H1 (cell line): Measurements from ENCODE around the gene NLRP3. TPM values are rescaled to one million over a fixed set of nuclear protein-coding genes. Genes with fewer than 3 reads are reported as not detected.

Experiments used
- CTCF ChIA-PET: fragments of 300-600 bp; sonication (Branson Sonifier 250); formaldehyde crosslinking; loops from one replicate; lab custom pipeline; 2021; ENCODE audit not compliant: partially characterized antibody; lab: Charles Lee
- POLR2A ChIA-PET: fragments of 300-600 bp; sonication (Branson Sonifier 250); formaldehyde crosslinking; loops from one replicate; lab custom pipeline; 2021; ENCODE audit warnings: inconsistent platforms; ENCODE audit not compliant: partially characterized antibody; lab: Charles Lee
- DNase-seq, 2 experiments: peaks; one replicate each; pipeline versions ENCODE4 v3.0.0 to v3.0.0-alpha.2; 2010 to 2022; ENCODE audit warnings: low spot score in 2 of 2, low read depth in 1 of 2, mixed read lengths in 1 of 2
- FAIRE-seq: peaks from 2 replicates; lab custom pipeline; 2011; peaks lifted over from hg19 to GRCh38; lab: Jason Lieb, UNC
- H2AFZ ChIP-seq: 2 replicates; pipeline ENCODE4 v1.8.1; 2012; ENCODE audit warnings: low read length, inconsistent platforms
- H2AK5ac ChIP-seq: 2 replicates; pipeline ENCODE4 v1.6.1; 2013; ENCODE audit warnings: low read depth, low read length
- H2BK120ac ChIP-seq: replicated peaks from 2 replicates; pipeline ENCODE3; 2013; ENCODE audit warnings: low read depth, low read length, inconsistent platforms
- H2BK12ac ChIP-seq: 2 replicates; pipeline ENCODE4 v1.6.1; 2013; ENCODE audit warnings: low read depth, low read length
- H2BK15ac ChIP-seq: 2 replicates; pipeline ENCODE4 v1.6.1; 2013; ENCODE audit warnings: low read length
- H2BK20ac ChIP-seq: 2 replicates; pipeline ENCODE4 v1.6.1; 2013; ENCODE audit warnings: low read length
- H2BK5ac ChIP-seq: 2 replicates; pipeline ENCODE4 v1.6.1; 2013; ENCODE audit warnings: low read depth, low read length
- H3K14ac ChIP-seq: 2 replicates; pipeline ENCODE4 v1.6.1; 2013; ENCODE audit warnings: inconsistent platforms; ENCODE audit not compliant: insufficient read length
- H3K18ac ChIP-seq: 2 replicates; pipeline ENCODE4 v1.6.1; 2013; ENCODE audit warnings: low read length; ENCODE audit errors: extremely low read depth
- H3K23ac ChIP-seq: 2 replicates; pipeline ENCODE4 v1.6.1; 2013; ENCODE audit warnings: inconsistent platforms; ENCODE audit not compliant: insufficient read length
- H3K23me2 ChIP-seq: 2 replicates; pipeline ENCODE4 v1.6.1; 2013; ENCODE audit warnings: low read depth, low read length
- H3K27ac ChIP-seq: 2 replicates; pipeline ENCODE4 v1.6.1; 2011; ENCODE audit warnings: low read depth, low read length, inconsistent platforms
- H3K27me3 ChIP-seq, 4 experiments: replicated peaks in 1 of 4; 1 replicate in 1 of 4; 2 replicates in 3 of 4; pipeline versions ENCODE4 v1.6.1 to v1.8.1; 2011 to 2013; ENCODE audit warnings: low read length in 3 of 4, mild to moderate bottlenecking in 3 of 4, inconsistent platforms in 2 of 4, mixed read lengths in 2 of 4, moderate library complexity in 1 of 4; ENCODE audit not compliant: control insufficient read depth in 3 of 4, insufficient read depth in 3 of 4; ENCODE audit errors: extremely low read depth in 1 of 4
- H3K36me3 ChIP-seq, 4 experiments: 2 replicates each; pipeline versions ENCODE4 v1.6.1 to v1.8.1; 2011 to 2013; ENCODE audit warnings: mild to moderate bottlenecking in 4 of 4, low read length in 3 of 4, moderate library complexity in 2 of 4, control low read depth in 1 of 4, inconsistent platforms in 1 of 4; ENCODE audit not compliant: insufficient read depth in 4 of 4, control insufficient read depth in 2 of 4
- H3K4ac ChIP-seq: replicated peaks from 2 replicates; pipeline ENCODE3; 2013; ENCODE audit warnings: low read length, low read depth, mixed read lengths, inconsistent platforms; ENCODE audit not compliant: insufficient read length
- H3K4me1 ChIP-seq, 4 experiments: replicated peaks in 1 of 4; 1 replicate in 1 of 4; 2 replicates in 3 of 4; pipeline versions ENCODE4 v1.6.1 to v1.8.1; 2011 to 2013; ENCODE audit warnings: low read length in 3 of 4, inconsistent platforms in 2 of 4, mixed read lengths in 1 of 4; ENCODE audit not compliant: insufficient read depth in 4 of 4, control insufficient read depth in 3 of 4
- H3K4me2 ChIP-seq, 2 experiments: 2 replicates each; pipeline versions ENCODE4 v1.6.1 to v1.8.1; 2011 to 2013; ENCODE audit warnings: low read depth in 2 of 2, low read length in 2 of 2, control low read depth in 1 of 2, inconsistent platforms in 1 of 2, mild to moderate bottlenecking in 1 of 2; ENCODE audit not compliant: insufficient read depth in 1 of 2
- H3K4me3 ChIP-seq, 4 experiments: fragments of 200-600, 300-600 bp in 1 of 4; sonication (generic), shearing (Covaris generic), sonication (Bioruptor Twin) in 1 of 4; 2 replicates each; pipeline versions ENCODE4 v1.5.1 to v1.8.1; 2011 to 2016; ENCODE audit warnings: low read length in 4 of 4, low read depth in 3 of 4, control low read depth in 2 of 4, inconsistent platforms in 2 of 4, mild to moderate bottlenecking in 2 of 4, mixed read lengths in 1 of 4, moderate library complexity in 1 of 4; ENCODE audit not compliant: insufficient read depth in 2 of 4; ENCODE audit errors: extremely low read depth in 1 of 4
- H3K56ac ChIP-seq: replicated peaks from 2 replicates; pipeline ENCODE3; 2013; ENCODE audit warnings: low read depth, mild to moderate bottlenecking, mixed read lengths, low read length, inconsistent platforms; ENCODE audit not compliant: insufficient read length
- H3K79me1 ChIP-seq: 2 replicates; pipeline ENCODE4 v1.6.1; 2013; ENCODE audit warnings: low read depth, low read length, control low read depth
- H3K79me2 ChIP-seq, 2 experiments: 2 replicates each; pipeline versions ENCODE4 v1.6.1 to v1.8.1; 2012 to 2013; ENCODE audit warnings: low read length in 2 of 2, mild to moderate bottlenecking in 2 of 2, inconsistent platforms in 1 of 2; ENCODE audit not compliant: insufficient read depth in 2 of 2, control insufficient read depth in 1 of 2
- H3K9ac ChIP-seq, 4 experiments: replicated peaks in 1 of 4; 1 replicate in 1 of 4; 2 replicates in 3 of 4; pipeline versions ENCODE4 v1.6.1 to v1.8.1; 2011 to 2013; ENCODE audit warnings: low read depth in 3 of 4, low read length in 3 of 4, control low read depth in 2 of 4, mild to moderate bottlenecking in 2 of 4, moderate library complexity in 2 of 4, inconsistent platforms in 1 of 4; ENCODE audit errors: extremely low read depth in 1 of 4
- H3K9me3 ChIP-seq, 2 experiments: 2 replicates each; pipeline versions ENCODE4 v1.6.1 to v1.8.1; 2012 to 2013; ENCODE audit warnings: mild to moderate bottlenecking in 2 of 2, moderate library complexity in 2 of 2, control low read depth in 1 of 2, inconsistent platforms in 1 of 2, low read depth in 1 of 2, low read length in 1 of 2, mixed read lengths in 1 of 2; ENCODE audit not compliant: insufficient read depth in 2 of 2
- H4K20me1 ChIP-seq, 2 experiments: replicated peaks in 1 of 2; 2 replicates each; pipeline versions ENCODE3 to v1.8.1; 2011 to 2013; ENCODE audit warnings: inconsistent platforms in 2 of 2, low read length in 2 of 2, mild to moderate bottlenecking in 1 of 2; ENCODE audit not compliant: insufficient read depth in 2 of 2, control insufficient read depth in 1 of 2
- H4K5ac ChIP-seq: 2 replicates; pipeline ENCODE4 v1.6.1; 2013; ENCODE audit warnings: low read length, low read depth, mixed read lengths, inconsistent platforms; ENCODE audit not compliant: insufficient read length
- H4K8ac ChIP-seq: 2 replicates; pipeline ENCODE4 v1.8.0; 2013; ENCODE audit warnings: mild to moderate bottlenecking, moderate library complexity, low read length, inconsistent platforms; ENCODE audit not compliant: insufficient read depth; ENCODE audit errors: extremely low read depth
- H4K91ac ChIP-seq: replicated peaks from 2 replicates; pipeline ENCODE3; 2013; ENCODE audit warnings: low read length, mixed read lengths, inconsistent platforms; ENCODE audit not compliant: insufficient read length
- ATF2 ChIP-seq: IDR thresholded peaks from 2 replicates; pipeline ENCODE4 v1.6.1; 2012; ENCODE audit warnings: low read length, inconsistent platforms
- ATF3 ChIP-seq: IDR thresholded peaks from 2 replicates; pipeline ENCODE4 v1.6.1; 2011; ENCODE audit warnings: low read depth, mild to moderate bottlenecking, low read length; ENCODE audit not compliant: insufficient read depth
- CBX5 ChIP-seq: fragments of 300-800, 300-1000 bp; sonication (generic); IDR thresholded peaks from 2 replicates; pipeline ENCODE4 v1.7.1; 2016; ENCODE audit warnings: antibody characterized with exemption, low read length, low read depth
- CTBP2 ChIP-seq: IDR thresholded peaks from 2 replicates; pipeline ENCODE4 v1.7.0; 2011; ENCODE audit warnings: borderline replicate concordance, mild to moderate bottlenecking, moderate library complexity, mixed read lengths, low read length; ENCODE audit not compliant: insufficient read depth, insufficient read length
- CTCF ChIP-seq, 3 experiments: IDR thresholded peaks; 1 replicate in 2 of 3; 2 replicates in 1 of 3; pipeline versions ENCODE4 v1.5.1 to v1.6.1; 2011; ENCODE audit warnings: low read length in 3 of 3, mild to moderate bottlenecking in 3 of 3, inconsistent platforms in 2 of 3, low read depth in 1 of 3, moderate library complexity in 1 of 3; ENCODE audit not compliant: insufficient read depth in 1 of 3; ENCODE audit errors: control extremely low read depth in 1 of 3
- JUN ChIP-seq: IDR thresholded peaks from 2 replicates; pipeline ENCODE4 v1.6.1; 2011; ENCODE audit warnings: low read depth, mild to moderate bottlenecking, improper control_type of control experiment, low read length
- NRF1 ChIP-seq: IDR thresholded peaks from 2 replicates; pipeline ENCODE4 v1.6.1; 2011; ENCODE audit warnings: mild to moderate bottlenecking, low read depth, low read length, improper control_type of control experiment
- SIX5 ChIP-seq: IDR thresholded peaks from 2 replicates; pipeline ENCODE4 v1.6.1; 2011; ENCODE audit warnings: mild to moderate bottlenecking, low read depth, low read length
- WGBS, 2 experiments: shearing (Covaris generic) in 1 of 2; methylation state at CpG; one replicate each; pipeline versions ENCODE4 v1.1.6 to v1.1.7; 2013 to 2015; ENCODE audit warnings: low lambda C conversion rate in 2 of 2, mixed read lengths in 2 of 2, inconsistent platforms in 1 of 2, low coverage in 1 of 2, missing lambda C conversion rate in 1 of 2; ENCODE audit not compliant: insufficient replicate concordance in 2 of 2, insufficient coverage in 1 of 2, insufficient read length in 1 of 2; ENCODE audit errors: extremely low coverage in 1 of 2, missing lambda C conversion rate in 1 of 2; 5-methylcytosine and 5-hydroxymethylcytosine counted together
- polyA plus RNA-seq, 7 experiments: library from polyadenylated mRNA; depleted of rRNA in 3 of 7; stranded (reverse) in 5 of 7; unstranded in 2 of 7; fragments of >200 nt in 5 of 7; fragments of 200-250 nt in 2 of 7; gene quantifications; 1 replicate in 5 of 7; 2 replicates in 1 of 7; 4 replicates in 1 of 7; pipeline versions ENCODE4 v1.2.1 to v1.2.3, GENCODE V29; 2011 to 2013; ENCODE audit warnings: missing spikeins in 2 of 7, mixed read lengths in 2 of 7
- total RNA-seq: library from RNA; stranded (reverse); fragmentation: NEBNext Ultra II Directional; extraction: Animal tissue kit (Norgen Biotek cat#: 25700); gene quantifications from 2 replicates; pipeline ENCODE4 v1.2.1, GENCODE V29; 2021

The NLRP3 gene
- total and polyA plus RNA-seq, 2 of the 8 experiments (the other 6 are each of a cell fraction or from before 2014, with no cell fraction given) = 0.05 to 0.19 TPM

GRCh38 chr1:247402120-247402675 is 13.8 kb upstream of the NLRP3 start:
- H3K4me2 ChIP-seq = no peak overlapping the region
- no peaks in the 10 kb centered on the region for H4K20me1 ChIP-seq
- H3K23ac ChIP-seq = no peak overlapping the region
- H3K9ac ChIP-seq = no peak overlapping the region
- H2AK5ac ChIP-seq = no peak overlapping the region
- no peaks in the 10 kb centered on the region for H3K36me3 ChIP-seq
- H2BK5ac ChIP-seq = no peak overlapping the region
- DNase-seq (no peak), FAIRE-seq (no peak)
- H3K79me1 ChIP-seq = no peaks in the 10 kb centered on the region
- no peak overlapping the region for H2BK12ac ChIP-seq
- no peak overlapping the region for H3K4me3 ChIP-seq
- H3K79me2 ChIP-seq = no peaks in the 10 kb centered on the region
- H3K27me3 ChIP-seq = no peaks in the 10 kb centered on the region
- no peak overlapping the region for H3K27ac ChIP-seq
- no peak overlapping the region for H4K91ac ChIP-seq
- H3K14ac ChIP-seq = no peak overlapping the region
- 90% methylated on average over 7 of the region's 7 CpGs; no CpG with 5 or more reads in 1 of the 2 experiments for WGBS, 2 experiments
- no peak overlapping the region for H4K5ac ChIP-seq
- no peak overlapping the region for H2BK15ac ChIP-seq
- POLR2A ChIA-PET = no interaction called here
- H3K23me2 ChIP-seq = no peaks in the 10 kb centered on the region
- H4K8ac ChIP-seq = no peak overlapping the region
- no peaks in the 10 kb centered on the region; a peak in 1 of 4 replicates for H3K9me3 ChIP-seq
- CTCF ChIA-PET = interaction anchor here (0.7 to 4.6 kb wide), 6 partner anchors 9 to 67 kb away, joined by 3 to 43 read pairs (median 3); no protein-coding TSS in a partner anchor
- H2BK120ac ChIP-seq = no peak overlapping the region
- H3K4me1 ChIP-seq = no peaks in the 10 kb centered on the region
- H2BK20ac ChIP-seq = no peak overlapping the region
- H2AFZ ChIP-seq = no peak overlapping the region
- H3K4ac ChIP-seq = no peak overlapping the region
- no peak overlapping the region for H3K56ac ChIP-seq
- no peak overlapping the region for H3K18ac ChIP-seq
- TF ChIP-seq CBX5 = no peak
- TF ChIP-seq CTBP2 = no peak
- no peak for TF ChIP-seq JUN
- TF ChIP-seq SIX5 = no peak
- no peak for TF ChIP-seq CTCF (IDR thresholded peaks at IDR 0.05; ENCODE audit: control extremely low read depth in 1 of 3, insufficient read depth in 1 of 3, low read depth in 1 of 3, low read length in 3 of 3)
- TF ChIP-seq ATF2 = no peak
- TF ChIP-seq ATF3 = no peak
- no peak for TF ChIP-seq NRF1
